ENCODE measurements around the gene CMIP.

DNA sequence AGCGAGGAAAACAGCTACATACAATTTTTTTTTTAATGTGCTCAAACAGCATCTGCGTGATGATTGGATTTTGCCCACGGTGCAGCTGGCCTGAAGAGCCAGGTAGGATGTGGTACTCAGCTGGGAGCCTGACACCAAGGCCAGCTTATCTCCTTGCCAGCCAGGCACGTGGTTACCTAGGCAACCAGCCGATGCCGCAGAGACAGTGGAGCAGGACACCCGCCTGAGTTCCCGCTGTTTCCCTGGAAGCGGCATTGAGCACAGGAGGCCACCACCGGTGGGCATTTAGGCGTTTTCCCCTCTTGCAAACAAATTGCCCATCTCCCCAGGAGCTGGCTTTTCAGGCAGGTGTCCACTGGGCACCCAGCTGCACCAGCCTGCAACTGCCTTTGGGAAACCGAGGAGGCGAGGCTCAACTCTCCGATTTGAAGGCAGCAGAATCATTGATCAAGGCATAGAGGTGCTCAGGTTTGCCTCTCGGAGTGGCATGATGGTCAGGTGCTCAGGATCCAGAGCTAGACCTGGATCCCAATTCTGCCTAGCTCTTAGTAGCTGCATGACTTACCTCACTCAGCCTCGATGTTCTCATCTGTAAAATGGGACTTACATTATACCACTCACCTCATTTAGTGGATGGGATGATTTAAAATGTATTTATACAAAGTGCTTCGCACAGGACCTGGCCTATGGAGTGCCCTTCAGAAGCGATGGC, 196.9 kb downstream of the CMIP start:
- TF ChIP-seq POLR2AphosphoS5 (IDR thresholded peaks at IDR 0.05) (no peak), CTCF (IDR thresholded peaks at IDR 0.05) (no peak)

Measured in esophagus muscularis mucosa (tissue), 3 donors.